ENCODE data around the gene KLHL3.

Gene KLHL3

DNA sequence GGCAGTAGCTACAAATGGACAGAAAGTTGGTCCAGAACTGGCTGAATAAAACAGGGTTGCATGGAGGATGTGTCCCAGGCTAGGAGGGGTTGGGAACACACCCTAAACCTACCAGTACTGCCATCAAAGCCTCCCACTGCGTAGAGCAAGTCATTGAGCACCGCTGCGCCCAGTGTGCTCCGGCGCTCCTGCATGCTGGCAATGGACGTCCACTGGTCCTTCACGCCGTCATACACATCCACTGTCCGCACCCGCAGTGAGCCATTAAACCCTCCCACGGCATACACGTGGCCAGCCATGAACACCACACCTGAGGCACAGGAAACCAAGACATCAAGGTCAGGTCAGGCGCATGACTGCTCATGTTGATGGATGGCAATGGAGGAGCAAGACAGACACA lies 97.0 kb downstream of the KLHL3 start:
- in situ Hi-C loops (cut with MboI; ENCODE audit: low sequenced_read_pairs): loop anchor here (25.0 kb wide), 1 partner anchor 98 kb away; the partner anchor contains the start of gene KLHL3

DNA sequence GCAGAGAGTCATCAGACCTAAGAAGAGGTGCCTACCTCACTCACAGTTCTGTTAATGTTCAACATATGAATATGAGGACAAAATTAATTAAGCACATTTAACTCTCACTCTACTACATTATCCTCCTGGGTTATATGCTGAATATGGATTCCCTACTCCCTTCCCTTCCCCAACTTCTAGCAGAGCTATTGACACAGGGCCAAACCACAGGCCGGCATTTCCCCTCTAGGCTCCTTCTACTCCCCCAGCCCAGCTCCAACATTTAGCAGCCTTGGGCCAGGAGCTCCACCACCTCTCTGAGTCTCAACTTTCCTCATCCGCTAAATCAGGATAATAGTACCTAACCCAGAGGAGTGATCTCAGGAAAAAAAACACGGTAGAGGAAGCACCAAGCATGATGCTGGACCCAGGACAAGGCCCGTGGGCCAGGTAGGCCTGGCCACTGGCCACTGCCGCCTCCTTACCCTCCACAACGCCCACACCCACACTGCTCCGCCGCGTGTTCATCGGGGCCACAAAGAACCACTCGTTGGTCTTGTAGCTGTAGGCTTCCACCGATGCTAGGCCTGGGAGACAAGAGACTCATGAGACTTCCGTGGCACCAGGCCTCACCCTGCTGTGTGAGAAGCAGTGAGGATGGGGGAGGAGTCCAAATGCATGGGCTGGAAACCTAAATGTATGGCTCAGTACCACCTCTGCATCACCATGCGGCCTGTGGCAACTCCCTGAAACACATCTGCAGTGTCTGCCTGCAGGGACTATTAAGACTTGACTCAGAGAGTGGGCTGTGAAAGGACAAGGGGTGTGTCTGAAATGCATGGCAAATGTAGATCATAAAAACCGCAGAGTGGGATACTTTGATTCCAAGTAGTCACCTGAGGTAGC lies 98.8 kb downstream of the KLHL3 start:
- in situ Hi-C loops (cut with MboI; ENCODE audit: low sequenced_read_pairs): loop anchor here (25.0 kb wide), 1 partner anchor 100 kb away; the partner anchor contains the start of gene KLHL3

- in situ Hi-C loops (cut with MboI; ENCODE audit: low sequenced_read_pairs): loop anchor here (25.0 kb wide), 1 partner anchor 101 kb away; the partner anchor contains the start of gene KLHL3
Observed at GRCh38 chr5:137636099-137636498, 99.8 kb downstream of the KLHL3 start.

DNA sequence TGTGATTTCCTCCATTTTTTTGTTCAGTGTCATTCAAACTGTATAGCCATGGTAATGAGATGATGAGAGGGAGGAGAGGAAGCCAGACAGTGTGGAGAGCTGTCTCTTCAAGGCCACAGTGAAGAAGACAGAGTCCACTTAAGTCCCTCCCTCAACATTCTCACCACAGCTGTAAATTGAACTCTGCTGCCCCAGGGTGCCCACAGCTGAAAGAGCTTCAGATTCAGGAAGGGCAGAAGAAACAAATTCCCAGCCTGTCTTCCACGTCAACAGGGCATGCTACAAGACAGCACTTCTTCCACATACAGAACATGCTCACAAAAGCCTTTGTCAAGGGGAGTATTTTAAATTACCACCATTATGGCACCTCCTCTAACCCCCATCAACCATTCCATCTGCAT lies 100.4 kb downstream of the KLHL3 start:
- in situ Hi-C loops (cut with MboI; ENCODE audit: low sequenced_read_pairs): loop anchor here (25.0 kb wide), 1 partner anchor 102 kb away; the partner anchor contains the start of gene KLHL3

DNA sequence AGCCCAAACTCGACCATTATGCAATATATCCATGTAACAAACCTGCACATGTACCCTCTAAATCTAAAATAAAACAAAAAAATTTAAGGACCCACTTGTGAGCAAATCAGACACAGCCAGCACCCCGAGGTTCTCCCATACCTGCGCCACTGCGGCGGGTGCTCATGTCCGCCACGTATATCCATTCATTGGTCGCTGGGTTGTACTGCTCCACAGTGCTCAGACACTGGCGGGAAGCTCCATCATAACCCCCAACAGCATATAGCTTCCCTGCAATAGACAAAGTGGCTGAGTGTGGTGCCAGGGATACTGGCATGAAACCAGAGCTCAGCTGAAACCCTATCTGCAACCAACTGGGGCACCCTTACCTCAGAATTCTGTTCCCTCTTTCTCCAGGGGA lies 102.0 kb downstream of the KLHL3 start:
- in situ Hi-C loops (cut with MboI; ENCODE audit: low sequenced_read_pairs): loop anchor here (25.0 kb wide), 1 partner anchor 103 kb away; the partner anchor contains the start of gene KLHL3

DNA sequence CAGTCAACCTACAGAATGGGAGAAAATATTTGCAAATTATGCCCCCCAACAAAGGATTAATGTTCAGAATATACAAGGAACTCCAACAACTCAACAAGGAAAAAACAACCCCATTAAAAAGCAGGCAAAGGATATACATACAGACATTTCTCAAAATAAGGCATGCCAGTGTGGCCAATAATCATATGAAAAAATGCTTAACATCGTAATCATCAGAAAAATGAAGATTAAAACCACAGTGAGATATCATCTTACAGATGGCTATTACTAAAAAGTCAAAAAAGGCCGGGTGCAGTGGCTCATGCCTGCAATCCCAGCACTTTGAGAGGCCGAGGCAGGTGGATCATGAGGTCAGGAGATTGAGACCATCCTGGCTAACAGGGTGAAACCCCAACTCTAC lies 103.2 kb downstream of the KLHL3 start:
- in situ Hi-C loops (cut with MboI; ENCODE audit: low sequenced_read_pairs): loop anchor here (25.0 kb wide), 1 partner anchor 105 kb away; the partner anchor contains the start of gene KLHL3

DNA sequence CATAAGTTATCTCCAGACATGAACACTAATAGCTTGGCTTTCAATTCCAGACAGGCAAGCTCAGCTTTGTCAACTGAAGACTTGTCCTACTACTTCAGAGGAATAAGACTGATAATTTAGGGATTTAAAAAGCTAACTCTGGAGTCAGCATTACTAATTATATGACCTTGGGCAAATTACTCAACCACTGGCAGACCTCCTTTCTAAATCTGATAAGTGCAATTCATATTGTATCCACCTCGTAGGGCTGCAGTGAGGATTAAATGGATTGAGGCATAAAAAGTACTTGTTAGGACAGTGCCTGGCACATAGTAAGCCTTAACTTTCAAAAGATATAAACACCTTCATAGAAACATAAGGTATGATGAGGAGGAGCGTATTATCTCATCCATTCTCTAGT lies 104.4 kb downstream of the KLHL3 start:
- in situ Hi-C loops (cut with MboI; ENCODE audit: low sequenced_read_pairs): loop anchor here (25.0 kb wide), 1 partner anchor 106 kb away; the partner anchor contains the start of gene KLHL3

DNA sequence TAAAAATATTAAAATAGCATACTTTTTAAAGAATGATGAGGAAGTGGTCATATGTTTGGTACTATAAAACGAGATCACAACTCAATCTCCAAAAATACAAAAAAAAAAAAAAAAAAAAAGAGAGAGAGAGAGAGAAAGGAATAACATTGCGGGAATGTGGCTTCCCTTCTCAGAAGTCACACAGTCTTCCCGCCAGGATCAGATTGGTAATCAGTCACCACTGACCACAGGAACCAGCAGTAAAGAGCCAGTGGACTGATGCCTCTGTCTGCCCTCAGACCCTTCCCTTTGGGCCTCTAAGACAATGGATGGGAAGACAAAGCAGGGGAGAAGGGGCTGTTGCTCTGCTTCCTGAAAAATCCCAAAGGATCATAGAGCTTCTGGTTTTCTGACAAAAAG lies 104.9 kb downstream of the KLHL3 start:
- in situ Hi-C loops (cut with MboI; ENCODE audit: low sequenced_read_pairs): loop anchor here (25.0 kb wide), 1 partner anchor 106 kb away; the partner anchor contains the start of gene KLHL3

DNA sequence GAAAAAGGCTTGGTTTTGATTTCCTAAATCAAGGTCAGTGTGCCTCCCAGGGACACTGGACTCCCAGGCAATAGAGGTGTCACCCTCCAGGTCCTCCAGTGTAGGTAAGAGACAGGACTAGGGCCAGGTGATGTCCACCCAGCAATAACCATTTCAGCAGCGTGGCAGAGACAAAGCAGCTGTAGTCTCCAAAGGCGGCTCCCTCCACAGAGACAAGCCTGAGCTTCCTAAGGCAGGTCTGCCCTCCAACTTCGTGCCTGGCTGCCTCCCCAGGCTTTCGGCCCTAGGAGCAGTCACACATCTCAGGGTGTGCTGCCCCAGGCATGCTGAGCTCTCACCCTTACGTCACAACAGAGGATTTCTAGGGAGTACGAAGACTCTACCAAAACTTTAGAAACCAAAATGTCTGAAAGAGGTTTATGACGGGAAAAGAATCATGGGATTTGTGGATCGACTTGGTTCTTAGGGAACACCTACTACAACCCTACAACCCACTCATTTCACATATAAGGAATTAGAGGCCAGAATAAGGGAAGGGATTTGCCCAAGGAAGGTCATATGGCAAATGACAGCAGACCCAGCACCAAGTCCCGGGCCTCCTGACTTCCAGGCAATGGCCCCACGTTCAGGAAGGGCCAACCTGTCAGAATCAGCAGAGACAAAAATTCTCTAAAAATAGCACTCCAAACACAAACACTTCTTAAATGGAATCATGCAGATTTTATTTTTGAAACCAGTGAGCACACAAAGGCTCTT lies 105.5 kb downstream of the KLHL3 start:
- in situ Hi-C loops (cut with MboI; ENCODE audit: low sequenced_read_pairs): loop anchor here (25.0 kb wide), 1 partner anchor 107 kb away; the partner anchor contains the start of gene KLHL3

- in situ Hi-C loops (cut with MboI; ENCODE audit: low sequenced_read_pairs): loop anchor here (25.0 kb wide), 1 partner anchor 108 kb away; the partner anchor contains the start of gene KLHL3
Observed at GRCh38 chr5:137629646-137630045, 106.2 kb downstream of the KLHL3 start.

DNA sequence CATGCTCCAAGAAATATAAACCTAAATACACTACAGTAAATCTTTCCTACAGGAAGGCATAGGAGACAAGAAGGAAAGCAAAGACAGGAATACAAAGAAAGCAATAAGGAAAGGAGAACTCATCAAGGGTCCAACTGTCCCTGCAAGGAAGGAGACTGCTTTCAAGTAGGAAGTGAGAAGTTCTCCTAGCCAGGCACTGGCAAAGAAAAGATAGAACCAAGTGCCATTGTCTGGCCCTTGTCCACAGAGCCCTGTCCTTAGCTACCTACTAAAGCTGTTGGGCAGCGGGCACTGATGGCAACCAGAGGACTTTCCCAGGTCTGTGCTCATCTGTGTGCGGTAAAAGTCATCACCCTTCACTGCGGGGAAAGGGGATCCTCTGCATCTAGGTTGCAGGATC lies 108.2 kb downstream of the KLHL3 start:
- in situ Hi-C loops (cut with MboI; ENCODE audit: low sequenced_read_pairs): loop anchor here (25.0 kb wide), 1 partner anchor 110 kb away; the partner anchor contains the start of gene KLHL3

- in situ Hi-C loops (cut with MboI; ENCODE audit: low sequenced_read_pairs): loop anchor here (25.0 kb wide), 1 partner anchor 110 kb away; the partner anchor contains the start of gene KLHL3
Observed at GRCh38 chr5:137627293-137627692, 108.6 kb downstream of the KLHL3 start.

DNA sequence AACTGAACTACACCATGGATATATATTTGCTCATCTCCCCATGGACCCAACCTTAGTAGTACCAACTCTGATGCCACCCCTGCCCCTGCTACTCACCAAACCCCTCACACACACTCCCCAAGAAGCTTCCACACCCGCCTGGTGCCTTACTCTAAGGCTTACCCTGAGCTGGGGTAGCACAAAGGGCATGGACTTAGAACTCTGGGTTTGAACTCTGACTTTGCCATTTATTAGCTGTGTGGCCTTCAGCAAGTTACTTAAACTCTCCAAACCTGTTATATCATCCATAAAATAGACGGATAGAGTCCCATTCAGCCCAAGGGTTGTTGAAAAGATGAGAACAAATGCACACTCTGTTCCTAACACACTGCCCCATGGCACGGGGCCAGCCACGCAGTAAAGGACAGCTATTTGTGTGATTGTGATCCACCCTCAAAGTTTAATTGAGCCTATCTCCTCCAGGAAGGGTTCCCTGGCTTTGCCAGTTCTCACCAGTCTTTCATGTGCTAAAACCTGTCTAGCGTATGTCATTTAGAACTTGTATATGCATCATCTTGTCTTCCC lies 111.0 kb downstream of the KLHL3 start:
- in situ Hi-C loops (cut with MboI; ENCODE audit: low sequenced_read_pairs): loop anchor here (25.0 kb wide), 1 partner anchor 112 kb away; the partner anchor contains the start of gene KLHL3

DNA sequence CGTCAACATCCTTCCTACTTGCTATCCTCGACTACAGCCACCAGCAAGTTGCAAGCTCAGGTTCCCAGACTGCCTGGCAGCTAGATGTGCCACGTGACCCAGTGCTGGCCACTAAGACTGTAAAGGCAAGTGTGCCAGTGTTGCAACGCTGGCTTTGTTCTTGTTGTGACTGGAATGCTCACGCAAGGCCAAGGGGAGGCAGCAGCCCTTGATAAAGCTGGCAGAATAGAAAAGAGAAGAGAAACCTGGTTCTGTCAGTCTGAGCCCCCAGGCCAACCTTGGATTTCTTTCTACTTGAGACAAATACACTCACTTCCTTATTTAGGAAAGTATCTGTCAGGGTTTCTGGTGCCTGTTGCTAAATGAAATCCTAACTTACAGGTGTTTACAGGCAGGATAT lies 113.0 kb downstream of the KLHL3 start:
- in situ Hi-C loops (cut with MboI; ENCODE audit: low sequenced_read_pairs): no loop called here

- in situ Hi-C loops (cut with MboI; ENCODE audit: low sequenced_read_pairs): no loop called here
Observed at GRCh38 chr5:137621861-137622823, 113.7 kb downstream of the KLHL3 start.

DNA sequence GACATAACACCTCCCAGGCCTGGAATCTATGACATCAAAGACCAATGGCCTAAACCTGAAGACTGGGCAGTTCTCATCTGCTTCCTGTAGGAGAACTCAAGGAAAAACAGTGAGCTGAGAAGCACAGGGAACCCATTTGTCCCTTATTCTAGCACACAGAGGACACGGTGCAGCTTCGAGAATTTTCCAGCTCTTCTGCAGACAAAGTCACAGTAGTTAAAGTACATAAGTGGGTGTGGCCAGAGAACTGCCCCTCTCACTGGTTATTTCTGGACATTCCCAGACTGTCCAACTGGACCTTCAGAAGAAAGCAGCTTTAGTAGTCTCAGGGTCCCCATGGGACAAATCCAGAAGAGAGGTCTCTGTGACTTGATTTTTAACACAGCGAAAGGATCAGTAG lies 114.6 kb downstream of the KLHL3 start:
- in situ Hi-C loops (cut with MboI; ENCODE audit: low sequenced_read_pairs): no loop called here

DNA sequence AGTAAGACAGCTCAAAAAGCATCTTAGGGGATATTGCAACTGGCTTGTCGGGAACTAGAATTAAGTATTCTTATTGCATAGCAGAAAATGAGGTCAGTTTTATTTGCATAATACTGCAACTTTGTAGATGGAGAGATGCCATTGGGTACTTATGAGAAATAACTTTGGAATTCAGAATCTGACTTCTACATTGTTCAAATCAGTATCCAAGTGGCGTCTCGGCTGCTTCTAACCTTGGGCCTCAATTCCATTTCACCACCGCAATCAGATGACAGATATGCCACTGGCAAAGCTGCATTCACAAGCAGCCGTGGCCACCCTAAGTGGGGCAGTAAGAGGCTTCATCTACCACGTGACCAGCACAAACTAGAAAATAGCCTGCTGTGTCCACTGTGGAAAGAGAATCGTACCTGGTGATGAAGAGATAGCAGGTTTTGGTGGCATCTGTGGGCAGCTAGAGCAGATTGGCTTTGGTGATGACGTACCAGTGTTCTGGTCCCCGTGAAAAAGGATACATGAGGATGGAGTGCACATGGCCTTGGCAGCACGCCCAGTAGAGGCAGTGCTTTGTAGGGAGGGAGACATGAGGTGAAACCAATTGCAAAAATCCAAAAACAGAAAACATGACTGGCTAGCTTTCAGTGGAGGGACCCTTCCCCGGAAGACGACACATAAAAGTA lies 116.6 kb downstream of the KLHL3 start:
- in situ Hi-C loops (cut with MboI; ENCODE audit: low sequenced_read_pairs): no loop called here

- in situ Hi-C loops (cut with MboI; ENCODE audit: low sequenced_read_pairs): no loop called here
Observed at GRCh38 chr5:137618476-137618875, 117.4 kb downstream of the KLHL3 start.
